HCT116 (cell line): Measurements from ENCODE around the gene GPD2. TPM values are rescaled to one million over a fixed set of nuclear protein-coding genes. Genes with fewer than 3 reads are reported as not detected.

Source experiments
- ATAC-seq: fragments of 200-7000 bp; cut with Tn5 transposase; 2 replicates; pipeline ENCODE4 v1.9.1; 2020; ENCODE audit warnings: mild to moderate bottlenecking, moderate library complexity
- BruUV-seq: library from RNA; stranded (reverse); fragments of 400-500 nt; replicated peaks from 2 replicates; lab custom pipeline; 2021; lab: Mats Ljungman, UMichigan
- CTCF ChIA-PET: fragments of 300-600 bp; sonication (Branson Sonifier 250); formaldehyde crosslinking; loops from one replicate; lab custom pipeline; 2021; ENCODE audit warnings: antibody characterized with exemption; lab: Charles Lee
- POLR2A ChIA-PET: fragments of 300-600, 350-600 bp; sonication (Branson Sonifier 250); formaldehyde crosslinking; loops from one replicate; lab custom pipeline; 2021; ENCODE audit warnings: antibody characterized with exemption; lab: Charles Lee
- RAD21 ChIA-PET, 2 experiments: fragments of 300-600 bp; sonication (Branson Sonifier 250); formaldehyde crosslinking; loops; one replicate each; lab custom pipeline; 2023; ENCODE audit warnings: low total read pairs in 2 of 2; ENCODE audit not compliant: uncharacterized antibody in 2 of 2, unreplicated experiment in 2 of 2, low non-redundant PET in 1 of 2; lab: Charles Lee
- DNase-seq: peaks from one replicate; pipeline ENCODE4 v3.0.0-alpha.2; 2010; ENCODE audit warnings: low read depth, low spot score
- H2AFZ ChIP-seq: fragments of 200-600 bp; shearing (Covaris generic), sonication (generic); 2 replicates; pipeline ENCODE4 v1.6.1; 2017; ENCODE audit warnings: low read depth, mixed run types, mixed read lengths, antibody characterized with exemption, low read length; ENCODE audit not compliant: poor library complexity, severe bottlenecking
- H3K27ac ChIP-seq: 2 replicates; pipeline ENCODE4 v1.5.1; 2012; ENCODE audit warnings: low read depth, low read length
- H3K27me3 ChIP-seq: fragments of 200-600 bp; sonication (generic); 2 replicates; pipeline ENCODE4 v1.6.1; 2016; ENCODE audit warnings: mixed run types, low read length, mixed read lengths; ENCODE audit not compliant: insufficient read depth
- H3K36me3 ChIP-seq, 2 experiments: fragments of 200-500 bp in 1 of 2; fragments of 200-600 bp in 1 of 2; sonication (Bioruptor generic) in 1 of 2; sonication (generic) in 1 of 2; 2 replicates each; pipeline versions ENCODE4 v1.5.1 to v1.6.1; 2014 to 2016; ENCODE audit warnings: low read length in 2 of 2, inconsistent platforms in 1 of 2, mixed read lengths in 1 of 2, mixed run types in 1 of 2; ENCODE audit not compliant: insufficient read depth in 2 of 2, control insufficient read depth in 1 of 2
- H3K4me1 ChIP-seq, 2 experiments: fragments of 200-600 bp in 1 of 2; sonication (generic) in 1 of 2; 2 replicates each; pipeline versions ENCODE4 v1.5.1 to v1.6.1; 2012 to 2017; ENCODE audit warnings: low read length in 2 of 2, inconsistent platforms in 1 of 2, mild to moderate bottlenecking in 1 of 2, mixed read lengths in 1 of 2, mixed run types in 1 of 2, moderate library complexity in 1 of 2; ENCODE audit not compliant: insufficient read depth in 2 of 2, control insufficient read depth in 1 of 2
- H3K4me2 ChIP-seq: fragments of 200-600 bp; sonication (generic); 2 replicates; pipeline ENCODE4 v1.6.1; 2017; ENCODE audit warnings: mixed run types, low read length, mixed read lengths
- H3K4me3 ChIP-seq, 2 experiments: fragments of 200-600 bp in 1 of 2; sonication (generic) in 1 of 2; replicated peaks in 1 of 2; 2 replicates each; pipeline ENCODE4 v1.5.1; 2011 to 2016; ENCODE audit warnings: low read length in 2 of 2, control low read depth in 1 of 2, low read depth in 1 of 2, mild to moderate bottlenecking in 1 of 2, mixed read lengths in 1 of 2, mixed run types in 1 of 2
- H3K79me2 ChIP-seq: fragments of 200-600 bp; sonication (generic); 2 replicates; pipeline ENCODE4 v1.6.1; 2017; ENCODE audit warnings: mild to moderate bottlenecking, mixed run types, low read length, moderate library complexity, mixed read lengths; ENCODE audit not compliant: insufficient read depth
- H3K9ac ChIP-seq: fragments of 200-600 bp; sonication (generic); 2 replicates; pipeline ENCODE4 v1.6.1; 2016; ENCODE audit warnings: low read length, mixed read lengths
- H3K9me2 ChIP-seq: fragments of 200-600 bp; sonication (generic), shearing (Covaris generic); 2 replicates; pipeline ENCODE4 v1.6.1; 2017; ENCODE audit warnings: mixed run types, mild to moderate bottlenecking, moderate library complexity; ENCODE audit not compliant: insufficient read depth
- H3K9me3 ChIP-seq, 2 experiments: fragments of 200-500 bp in 1 of 2; fragments of 200-600 bp in 1 of 2; sonication (Bioruptor generic) in 1 of 2; sonication (generic) in 1 of 2; 2 replicates each; pipeline ENCODE4 v1.6.1; 2014 to 2017; ENCODE audit warnings: low read length in 2 of 2, mixed read lengths in 2 of 2, inconsistent platforms in 1 of 2, low read depth in 1 of 2, mild to moderate bottlenecking in 1 of 2, mixed run types in 1 of 2, moderate library complexity in 1 of 2; ENCODE audit not compliant: control insufficient read depth in 1 of 2, insufficient read depth in 1 of 2
- H4K20me1 ChIP-seq: fragments of 200-600 bp; sonication (generic), shearing (Covaris generic); 2 replicates; pipeline ENCODE4 v1.6.1; 2017; ENCODE audit warnings: mixed run types, mild to moderate bottlenecking, moderate library complexity; ENCODE audit not compliant: insufficient read depth
- CBX3 ChIP-seq: IDR thresholded peaks from 2 replicates; pipeline ENCODE4 v1.6.1; 2012; ENCODE audit warnings: low read depth
- EGR1 ChIP-seq: IDR thresholded peaks from 2 replicates; pipeline ENCODE4 v1.6.1; 2012; ENCODE audit warnings: low read depth
- ELF1 ChIP-seq: IDR thresholded peaks from 2 replicates; pipeline ENCODE4 v1.6.1; 2012; ENCODE audit warnings: low read depth, borderline replicate concordance
- FOSL1 ChIP-seq: IDR thresholded peaks from 2 replicates; pipeline ENCODE4 v1.6.1; 2012; ENCODE audit warnings: low read depth
- JUND ChIP-seq: IDR thresholded peaks from 2 replicates; pipeline ENCODE4 v1.6.1; 2012
- POLR2A ChIP-seq: IDR thresholded peaks from 2 replicates; pipeline ENCODE4 v1.7.0; 2011; ENCODE audit warnings: borderline replicate concordance; ENCODE audit not compliant: insufficient read depth, insufficient read length; ENCODE audit errors: extremely low read depth
- POLR2AphosphoS5 ChIP-seq: IDR thresholded peaks from 2 replicates; pipeline ENCODE4 v1.6.1; 2011; ENCODE audit warnings: mild to moderate bottlenecking, low read depth, low read length, moderate library complexity
- RAD21 ChIP-seq: IDR thresholded peaks from 2 replicates; pipeline ENCODE4 v1.6.1; 2012; ENCODE audit warnings: low read depth, mild to moderate bottlenecking
- SIN3A ChIP-seq: IDR thresholded peaks from 2 replicates; pipeline ENCODE4 v1.6.1; 2012; ENCODE audit warnings: low read depth
- SRF ChIP-seq: IDR thresholded peaks from 2 replicates; pipeline ENCODE4 v1.6.1; 2012; ENCODE audit warnings: low read depth
- TCF7L2 ChIP-seq: IDR thresholded peaks from 2 replicates; pipeline ENCODE4 v1.7.0; 2011; ENCODE audit warnings: borderline replicate concordance, inconsistent platforms; ENCODE audit not compliant: insufficient read depth, insufficient read length; ENCODE audit errors: extremely low read depth
- YY1 ChIP-seq: IDR thresholded peaks from 2 replicates; pipeline ENCODE4 v1.6.1; 2011; ENCODE audit warnings: low read length, low read depth, moderate library complexity, mild to moderate bottlenecking; ENCODE audit not compliant: insufficient replicate concordance; ENCODE audit errors: extremely low read depth
- ZFX ChIP-seq: fragments of 450-650 bp; IDR thresholded peaks from 2 replicates; pipeline ENCODE4 v1.6.1; 2017
- intact Hi-C: fragments of 100-400 bp; cut with micrococcal nuclease; formaldehyde crosslinking; loops from 2 replicates; pipeline ENCODE4 v1.10.0; 2022
- total RNA-seq: library from RNA; stranded (reverse); gene quantifications from one replicate; pipeline ENCODE4 v1.2.1, GENCODE V29; 2021; ENCODE audit not compliant: unreplicated experiment
- TF ChIP-seq, protein P1 (sequence below): IDR thresholded peaks from 2 replicates; pipeline ENCODE4 v1.6.1; 2012
- TF ChIP-seq, protein P2 (sequence below), 3 experiments: fragments of 200-600 bp in 1 of 3; sonication (generic) in 1 of 3; IDR thresholded peaks in 2 of 3; conservative IDR thresholded peaks in 1 of 3; 2 replicates each; pipeline ENCODE4 v1.5.1; 2012 to 2017; ENCODE audit warnings: low read depth in 2 of 3, low read length in 2 of 3, antibody characterized with exemption in 1 of 3, borderline replicate concordance in 1 of 3, control low read depth in 1 of 3, mild to moderate bottlenecking in 1 of 3, mixed read lengths in 1 of 3, mixed run types in 1 of 3, moderate library complexity in 1 of 3; ENCODE audit not compliant: insufficient read depth in 1 of 3
- TF ChIP-seq, protein P3 (sequence below): IDR thresholded peaks from 2 replicates; pipeline ENCODE4 v1.6.1; 2012

Gene GPD2
- total RNA-seq, 1 experiment from 2014 or later, result 80.7 TPM

DNA sequence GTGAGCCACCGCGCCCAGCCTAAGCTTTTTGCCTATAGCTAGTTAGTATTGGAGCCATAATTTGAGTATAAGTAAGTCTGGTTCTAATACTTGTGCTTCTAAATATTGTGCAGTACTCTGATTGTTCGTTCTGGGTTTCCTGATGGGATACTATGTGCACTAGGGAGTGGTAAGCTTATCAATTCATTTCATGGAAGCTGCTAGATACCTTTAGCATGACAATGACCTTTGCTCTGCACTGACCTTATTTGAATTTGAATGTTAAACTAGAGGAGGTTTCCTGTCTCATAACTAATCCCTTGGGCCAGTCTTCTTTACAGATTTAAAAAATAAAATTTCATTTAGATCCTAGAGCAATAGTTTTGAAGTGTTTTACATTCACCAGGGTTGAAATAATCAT, 125.1 kb downstream of the GPD2 start:
- Histone ChIP-seq H3K4me3 (no peak overlapping the region), H3K27me3 (no peaks in the 10 kb centered on the region), H3K9ac (no peak overlapping the region), H4K20me1 (no peaks in the 10 kb centered on the region), H2AFZ (no peak overlapping the region), H3K9me2 (no peaks in the 10 kb centered on the region), H3K4me2 (no peak overlapping the region), H3K9me3 (no peaks in the 10 kb centered on the region), H3K27ac (no peak overlapping the region), H3K79me2 (no peaks in the 10 kb centered on the region), H3K4me1 (peaks cover 0 to 11% of the 10 kb centered on the region in 2 experiments; a peak in 2 of 4 replicates), H3K36me3 (peaks cover 2 to 4% of the 10 kb centered on the region in 2 experiments; a peak in 1 of 4 replicates)
- CTCF ChIA-PET, result no interaction called here
- intact Hi-C loops, result no loop called here
- DNase-seq, result no peak
- no peak for TF ChIP-seq POLR2A
- TF ChIP-seq, protein P1, sequence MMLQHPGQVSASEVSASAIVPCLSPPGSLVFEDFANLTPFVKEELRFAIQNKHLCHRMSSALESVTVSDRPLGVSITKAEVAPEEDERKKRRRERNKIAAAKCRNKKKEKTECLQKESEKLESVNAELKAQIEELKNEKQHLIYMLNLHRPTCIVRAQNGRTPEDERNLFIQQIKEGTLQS, result no peak
- no peak for TF ChIP-seq RAD21
- TF ChIP-seq, protein P2, sequence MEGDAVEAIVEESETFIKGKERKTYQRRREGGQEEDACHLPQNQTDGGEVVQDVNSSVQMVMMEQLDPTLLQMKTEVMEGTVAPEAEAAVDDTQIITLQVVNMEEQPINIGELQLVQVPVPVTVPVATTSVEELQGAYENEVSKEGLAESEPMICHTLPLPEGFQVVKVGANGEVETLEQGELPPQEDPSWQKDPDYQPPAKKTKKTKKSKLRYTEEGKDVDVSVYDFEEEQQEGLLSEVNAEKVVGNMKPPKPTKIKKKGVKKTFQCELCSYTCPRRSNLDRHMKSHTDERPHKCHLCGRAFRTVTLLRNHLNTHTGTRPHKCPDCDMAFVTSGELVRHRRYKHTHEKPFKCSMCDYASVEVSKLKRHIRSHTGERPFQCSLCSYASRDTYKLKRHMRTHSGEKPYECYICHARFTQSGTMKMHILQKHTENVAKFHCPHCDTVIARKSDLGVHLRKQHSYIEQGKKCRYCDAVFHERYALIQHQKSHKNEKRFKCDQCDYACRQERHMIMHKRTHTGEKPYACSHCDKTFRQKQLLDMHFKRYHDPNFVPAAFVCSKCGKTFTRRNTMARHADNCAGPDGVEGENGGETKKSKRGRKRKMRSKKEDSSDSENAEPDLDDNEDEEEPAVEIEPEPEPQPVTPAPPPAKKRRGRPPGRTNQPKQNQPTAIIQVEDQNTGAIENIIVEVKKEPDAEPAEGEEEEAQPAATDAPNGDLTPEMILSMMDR (IDR thresholded peaks at IDR 0.05 in 2 of 3, conservative IDR thresholded peaks at IDR 0.05 in 1 of 3; ENCODE audit: borderline replicate concordance in 1 of 3, insufficient read depth in 1 of 3, low read depth in 2 of 3, low read length in 2 of 3), result no peak
- TF ChIP-seq, protein P3, sequence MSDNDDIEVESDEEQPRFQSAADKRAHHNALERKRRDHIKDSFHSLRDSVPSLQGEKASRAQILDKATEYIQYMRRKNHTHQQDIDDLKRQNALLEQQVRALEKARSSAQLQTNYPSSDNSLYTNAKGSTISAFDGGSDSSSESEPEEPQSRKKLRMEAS, result no peak
- TF ChIP-seq EGR1, result no peak
- RAD21 ChIA-PET, result no interaction called here
- no TSS peak for BruUV-seq
- ATAC-seq, result no peak
- POLR2A ChIA-PET, result interaction anchor here (1.0 kb wide), 1 partner anchor 8 kb away, joined by 3 read pairs; no protein-coding TSS in a partner anchor

DNA sequence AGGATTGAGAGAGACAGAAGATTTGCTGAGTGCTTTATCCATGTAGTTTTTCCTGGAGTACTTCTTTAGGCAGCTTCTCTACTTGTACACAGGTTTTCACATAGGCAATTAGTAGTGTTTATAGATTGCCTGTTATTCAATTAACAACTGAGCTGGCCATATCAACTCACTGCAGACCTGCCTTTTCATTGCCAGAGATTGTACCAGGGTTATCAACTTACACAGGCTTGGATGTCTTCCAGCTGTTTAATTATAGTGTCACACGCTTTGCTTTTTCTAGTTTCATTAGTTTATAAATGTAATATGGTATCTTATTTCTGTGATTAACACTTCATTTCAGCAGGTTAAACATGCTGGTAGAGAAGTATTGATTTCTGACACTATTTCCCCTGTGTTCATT, 125.9 kb downstream of the GPD2 start:
- no peak for ATAC-seq
- DNase-seq, result no peak
- Histone ChIP-seq H3K79me2 (no peaks in the 10 kb centered on the region), H3K9me2 (no peaks in the 10 kb centered on the region), H3K27ac (no peak overlapping the region), H2AFZ (no peak overlapping the region), H3K36me3 (peaks cover 2 to 4% of the 10 kb centered on the region in 2 experiments; a peak in 1 of 4 replicates), H3K4me3 (no peak overlapping the region), H3K4me2 (no peak overlapping the region), H3K9me3 (no peaks in the 10 kb centered on the region), H3K9ac (no peak overlapping the region), H4K20me1 (no peaks in the 10 kb centered on the region), H3K27me3 (no peaks in the 10 kb centered on the region), H3K4me1 (peaks cover 0 to 11% of the 10 kb centered on the region in 2 experiments; a peak in 2 of 4 replicates)
- ChIA-PET RAD21 (no interaction called here), CTCF (no interaction called here), POLR2A (interaction anchor here (1.0 kb wide), 1 partner anchor 8 kb away, joined by 3 read pairs; no protein-coding TSS in a partner anchor)
- BruUV-seq, result no TSS peak
- intact Hi-C loops, result no loop called here
- TF ChIP-seq POLR2AphosphoS5 (no peak), SIN3A (no peak), TCF7L2 (no peak), JUND (no peak), ELF1 (no peak), FOSL1 (no peak), ZFX (no peak), CBX3 (no peak), SRF (no peak), EGR1 (no peak), YY1 (no peak)
- TF ChIP-seq, protein P3, result no peak
- TF ChIP-seq, protein P1, result no peak
- TF ChIP-seq, protein P2 (IDR thresholded peaks at IDR 0.05 in 2 of 3, conservative IDR thresholded peaks at IDR 0.05 in 1 of 3; ENCODE audit: borderline replicate concordance in 1 of 3, insufficient read depth in 1 of 3, low read depth in 2 of 3, low read length in 2 of 3), result no peak
